DOHH2 (cell line): ENCODE measurements around the gene PPIA.

Experiments used
- CTCF ChIP-seq: fragments of 200-600 bp; sonication (generic); IDR thresholded peaks from one replicate; pipeline ENCODE4 v1.5.1; 2014; ENCODE audit warnings: antibody characterized with exemption, mild to moderate bottlenecking, low read depth, low read length; ENCODE audit not compliant: poor library complexity, severe bottlenecking
- EZH2phosphoT487 ChIP-seq: fragments of 200-600 bp; sonication (generic); IDR thresholded peaks from 2 replicates; pipeline ENCODE4 v1.6.1; 2017; ENCODE audit warnings: borderline replicate concordance, mild to moderate bottlenecking, antibody characterized with exemption, low read length, moderate library complexity, mixed read lengths

DNA sequence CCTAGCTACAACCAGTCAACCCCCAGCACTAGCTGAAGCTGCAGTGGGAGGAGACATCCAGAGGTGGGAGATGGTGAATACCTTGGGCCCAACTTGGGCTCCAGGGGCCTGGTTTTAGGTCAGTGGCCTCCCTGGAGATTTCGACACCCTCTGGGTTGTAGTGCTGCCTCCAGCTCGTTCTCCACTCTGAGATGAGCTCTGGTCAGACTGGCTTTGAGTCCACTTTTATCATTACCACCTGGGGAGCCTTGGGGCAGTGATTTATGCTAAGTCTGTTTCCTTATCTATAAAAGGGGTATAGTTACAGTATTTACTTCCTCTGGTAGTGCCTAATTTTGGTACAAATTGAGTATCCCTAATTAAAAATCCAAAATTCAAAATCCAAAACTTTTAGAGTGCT, 22.8 kb downstream of the PPIA start:
- TF ChIP-seq CTCF = no peak
- TF ChIP-seq EZH2phosphoT487 = no peak
